ENCODE data around the gene CETN1. TPM values are rescaled to one million over a fixed set of nuclear protein-coding genes. Genes with fewer than 3 reads are reported as not detected.

Gene CETN1
- not detected for total RNA-seq
- polyA plus RNA-seq, result not detected

GRCh38 chr18:580154-580553 is at the start of gene CETN1:
Gene CETN1, plus strand, starts transcription at chr18:580380. Its CDS starts 29 bp downstream, at chr18:580409.
- H3K4me1 ChIP-seq, result peaks cover 0 to 13% (median 9%) of the 10 kb centered on the region in 4 donors
- WGBS, 2 donors, result 96 to 97% methylated on average over 38 of the region's 38 CpGs
- H3K4me3 ChIP-seq, result no peak within 1 kb of the TSS
- intact Hi-C loops (cut with DNase I), result no loop called here
- H3K27me3 ChIP-seq, result no peaks in the 10 kb centered on the region
- no peak within 1 kb of the TSS for H3K27ac ChIP-seq
- no peak for DNase-seq
- H3K36me3 ChIP-seq, result no peaks in the 10 kb centered on the region
- no peaks in the 10 kb centered on the region for H3K9me3 ChIP-seq
- TF ChIP-seq CTCF (IDR thresholded peaks at IDR 0.05) (no peak), POLR2A (IDR thresholded peaks at IDR 0.05) (no peak), POLR2AphosphoS5 (IDR thresholded peaks at IDR 0.05) (no peak), EP300 (IDR thresholded peaks at IDR 0.05) (no peak)

GRCh38 chr18:532018-532417 is 48.2 kb upstream of the CETN1 start:
- no peaks in the 10 kb centered on the region for H3K4me1 ChIP-seq
- DNase-seq, result no peak
- H3K27me3 ChIP-seq, result no peaks in the 10 kb centered on the region
- intact Hi-C loops (cut with DNase I), result no loop called here
- H3K4me3 ChIP-seq, result no peak overlapping the region
- H3K36me3 ChIP-seq, result no peaks in the 10 kb centered on the region
- TF ChIP-seq POLR2A (IDR thresholded peaks at IDR 0.05) (no peak), CTCF (IDR thresholded peaks at IDR 0.05) (no peak), POLR2AphosphoS5 (IDR thresholded peaks at IDR 0.05) (no peak), EP300 (IDR thresholded peaks at IDR 0.05) (no peak)
- WGBS, 2 donors, result 28 to 70% methylated on average over 4 of the region's 4 CpGs
- no peaks in the 10 kb centered on the region for H3K9me3 ChIP-seq
- no peak overlapping the region for H3K27ac ChIP-seq

DNA sequence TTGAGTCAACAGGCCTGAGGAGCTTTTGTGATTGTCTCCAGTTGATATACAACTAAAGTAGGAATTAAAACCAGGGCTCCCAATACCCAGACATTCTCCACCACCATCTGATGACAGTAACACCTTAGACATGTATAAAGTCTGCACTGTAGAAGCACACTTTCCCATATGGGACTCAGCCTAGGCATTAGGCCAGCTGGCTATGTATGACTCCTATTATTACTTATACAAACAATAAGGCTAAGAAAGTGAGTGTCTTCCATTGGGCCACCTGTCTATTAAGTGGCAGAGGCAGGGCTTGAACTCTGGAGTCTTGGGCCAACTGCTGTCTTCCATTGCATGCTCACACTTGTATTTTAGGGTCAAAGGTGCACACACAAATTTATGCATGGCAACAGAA is 47.5 kb upstream of the CETN1 start:
- no peaks in the 10 kb centered on the region for H3K27me3 ChIP-seq
- H3K4me3 ChIP-seq, result no peak overlapping the region
- DNase-seq, result no peak
- H3K36me3 ChIP-seq, result no peaks in the 10 kb centered on the region
- no peaks in the 10 kb centered on the region for H3K9me3 ChIP-seq
- H3K4me1 ChIP-seq, result no peaks in the 10 kb centered on the region
- H3K27ac ChIP-seq, result no peak overlapping the region
- intact Hi-C loops (cut with DNase I), result no loop called here
- no peak for TF ChIP-seq POLR2A (IDR thresholded peaks at IDR 0.05)
- no peak for TF ChIP-seq POLR2AphosphoS5 (IDR thresholded peaks at IDR 0.05)
- no peak for TF ChIP-seq CTCF (IDR thresholded peaks at IDR 0.05)
- no peak for TF ChIP-seq EP300 (IDR thresholded peaks at IDR 0.05)

DNA sequence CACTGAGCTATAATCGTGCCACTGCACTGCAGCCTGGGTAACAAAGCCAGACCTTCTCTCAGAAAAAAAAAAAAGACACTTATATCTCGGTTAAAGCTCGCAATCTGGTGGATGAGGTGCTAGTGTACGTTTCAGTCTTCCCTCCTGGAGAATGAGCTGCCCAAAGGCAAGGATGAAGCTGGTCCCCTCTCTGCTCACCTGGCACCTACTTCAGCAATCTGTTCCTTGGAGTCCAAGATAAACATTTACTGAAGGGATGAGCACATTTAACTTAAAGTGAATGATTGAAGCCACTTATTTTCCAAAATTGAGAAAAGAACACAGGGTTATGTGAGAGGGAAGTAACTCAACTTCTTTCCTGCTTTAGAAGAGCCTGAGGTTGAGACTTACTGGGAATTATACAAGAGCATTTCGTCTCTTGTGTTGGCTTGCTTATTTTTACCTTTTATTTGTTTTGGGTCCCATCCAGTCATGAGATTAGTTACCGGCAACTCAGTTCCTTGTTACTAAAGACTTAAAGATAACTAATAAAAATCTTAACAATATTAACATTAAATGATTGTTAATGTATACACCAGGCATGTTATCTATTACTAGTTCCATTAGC is 46.1 kb upstream of the CETN1 start:
- Histone ChIP-seq H3K27ac (no peak overlapping the region), H3K9me3 (no peaks in the 10 kb centered on the region), H3K27me3 (no peaks in the 10 kb centered on the region), H3K36me3 (no peaks in the 10 kb centered on the region), H3K4me3 (no peak overlapping the region), H3K4me1 (no peaks in the 10 kb centered on the region)
- DNase-seq, result no peak
- TF ChIP-seq POLR2A (IDR thresholded peaks at IDR 0.05), result no peak
- no peak for TF ChIP-seq CTCF (IDR thresholded peaks at IDR 0.05)
- no peak for TF ChIP-seq POLR2AphosphoS5 (IDR thresholded peaks at IDR 0.05)
- TF ChIP-seq EP300 (IDR thresholded peaks at IDR 0.05), result no peak
- WGBS, 2 donors, result 56 to 78% methylated on average over 6 of the region's 6 CpGs
- intact Hi-C loops (cut with DNase I), result no loop called here
